Retina (tissue), 1 donor: ENCODE results near the gene MAP2.
A peak's percentile ranks its signal among the peaks of the same experiment; 100 is the strongest.

Experiments used
- DNase-seq: peaks from one replicate; pipeline ENCODE4 v3.0.0-alpha.2; 2016

Gene MAP2

GRCh38 chr2:209671020-209671680 lies 247.3 kb downstream of the MAP2 start:
- peak; percentile 56 for DNase-seq

GRCh38 chr2:209673811-209674210 lies 250.0 kb downstream of the MAP2 start:
- DNase-seq: no peak

GRCh38 chr2:209680596-209680995 lies 256.7 kb downstream of the MAP2 start:
- DNase-seq: no peak

GRCh38 chr2:209681201-209681735 lies 257.4 kb downstream of the MAP2 start:
- DNase-seq: no peak

GRCh38 chr2:209682646-209683045 lies 258.8 kb downstream of the MAP2 start:
- DNase-seq: peak; percentile 20

- DNase-seq: no peak
Observed at GRCh38 chr2:209685340-209685739, 261.5 kb downstream of the MAP2 start.

GRCh38 chr2:209685963-209686362 lies 262.1 kb downstream of the MAP2 start:
- DNase-seq: no peak

GRCh38 chr2:209686448-209686847 lies 262.6 kb downstream of the MAP2 start:
- no peak for DNase-seq

- DNase-seq: peak; percentile 21
Observed at GRCh38 chr2:209687323-209687969, 263.6 kb downstream of the MAP2 start.

GRCh38 chr2:209688385-209688784 lies 264.5 kb downstream of the MAP2 start:
- DNase-seq: no peak

GRCh38 chr2:209690029-209690754 lies 266.3 kb downstream of the MAP2 start:
- no peak for DNase-seq

GRCh38 chr2:209694748-209695147 lies 270.9 kb downstream of the MAP2 start:
- DNase-seq: no peak

GRCh38 chr2:209696836-209697711 lies 273.2 kb downstream of the MAP2 start:
- peak; percentile 35 for DNase-seq

GRCh38 chr2:209702775-209703174 lies 278.9 kb downstream of the MAP2 start:
- DNase-seq: no peak

- no peak for DNase-seq
Observed at GRCh38 chr2:209713219-209713618, 289.4 kb downstream of the MAP2 start.

- DNase-seq: no peak
Observed at GRCh38 chr2:209719034-209719433, 295.2 kb downstream of the MAP2 start.

- no peak for DNase-seq
Observed at GRCh38 chr2:209721497-209721896, 297.6 kb downstream of the MAP2 start.

GRCh38 chr2:209726311-209726710 lies 302.5 kb downstream of the MAP2 start:
- no peak for DNase-seq

GRCh38 chr2:209727077-209727476 lies 303.2 kb downstream of the MAP2 start:
- no peak for DNase-seq

GRCh38 chr2:209734805-209735204 lies 311.0 kb downstream of the MAP2 start:
- DNase-seq: no peak

GRCh38 chr2:209741953-209742352 lies 318.1 kb downstream of the MAP2 start:
- DNase-seq: no peak

- no peak for DNase-seq
Observed at GRCh38 chr2:209753020-209753419, 329.2 kb downstream of the MAP2 start.

- DNase-seq: no peak
Observed at GRCh38 chr2:209757163-209757562, 333.3 kb downstream of the MAP2 start.
